HEK293T (cell line): ENCODE measurements around the gene OR10A4.

Experiments used
- CTCF ChIA-PET: fragments of 350-600 bp; formaldehyde crosslinking; extraction: SDS; loops from one replicate; lab custom pipeline; 2021; ENCODE audit warnings: antibody characterized with exemption, inconsistent platforms; lab: Yijun Ruan, JAX
- POLR2A ChIA-PET: fragments of 350-600 bp; formaldehyde crosslinking; extraction: SDS; loops from one replicate; lab custom pipeline; 2020; ENCODE audit warnings: antibody characterized with exemption, inconsistent platforms; lab: Yijun Ruan, JAX
- DNase-seq: peaks from one replicate; pipeline ENCODE4 v3.0.0; 2012; ENCODE audit warnings: mixed read lengths; ENCODE audit errors: extremely low spot score
- ARNT ChIP-seq: fragments of 450-650 bp; IDR thresholded peaks from 2 replicates; pipeline ENCODE4 v1.6.1; 2017; ENCODE audit warnings: mild to moderate bottlenecking
- BHLHE40 ChIP-seq: fragments of 450-650 bp; IDR thresholded peaks from 2 replicates; pipeline ENCODE4 v1.6.1; 2016; ENCODE audit warnings: mild to moderate bottlenecking, moderate library complexity, borderline replicate concordance
- CTBP1 ChIP-seq: fragments of 450-650 bp; IDR thresholded peaks from 2 replicates; pipeline ENCODE4 v1.6.1; 2016; ENCODE audit warnings: borderline replicate concordance
- ELF4 ChIP-seq: fragments of 450-650 bp; IDR thresholded peaks from 2 replicates; pipeline ENCODE4 v1.6.1; 2017; ENCODE audit warnings: antibody characterized with exemption
- FOXA1 ChIP-seq: fragments of 450-650 bp; IDR thresholded peaks from 2 replicates; pipeline ENCODE4 v1.6.1; 2016; ENCODE audit warnings: mild to moderate bottlenecking
- FOXK2 ChIP-seq: fragments of 450-650 bp; IDR thresholded peaks from 2 replicates; pipeline ENCODE4 v1.6.1; 2016; ENCODE audit warnings: mild to moderate bottlenecking
- FOXM1 ChIP-seq: fragments of 450-650 bp; IDR thresholded peaks from 2 replicates; pipeline ENCODE4 v1.6.1; 2017; ENCODE audit warnings: mild to moderate bottlenecking, borderline replicate concordance
- HDGF ChIP-seq: fragments of 450-650 bp; IDR thresholded peaks from 2 replicates; pipeline ENCODE4 v1.6.1; 2017; ENCODE audit warnings: antibody characterized with exemption, borderline replicate concordance
- L3MBTL2 ChIP-seq: fragments of 450-650 bp; conservative IDR thresholded peaks from 2 replicates; pipeline ENCODE4 v1.6.1; 2016; ENCODE audit warnings: mild to moderate bottlenecking
- LEF1 ChIP-seq: fragments of 450-650 bp; IDR thresholded peaks from 2 replicates; pipeline ENCODE4 v1.6.1; 2017; ENCODE audit warnings: mild to moderate bottlenecking, borderline replicate concordance
- NFRKB ChIP-seq: fragments of 450-650 bp; IDR thresholded peaks from 2 replicates; pipeline ENCODE4 v1.6.1; 2016; ENCODE audit warnings: mild to moderate bottlenecking, moderate library complexity
- SP1 ChIP-seq: fragments of 450-650 bp; IDR thresholded peaks from 2 replicates; pipeline ENCODE4 v1.6.1; 2017
- SUZ12 ChIP-seq: fragments of 450-650 bp; IDR thresholded peaks from 2 replicates; pipeline ENCODE4 v1.6.1; 2016; ENCODE audit warnings: mild to moderate bottlenecking
- TARDBP ChIP-seq: fragments of 450-650 bp; IDR thresholded peaks from 2 replicates; pipeline ENCODE4 v1.6.1; 2016
- ZNF384 ChIP-seq: fragments of 450-650 bp; IDR thresholded peaks from 2 replicates; pipeline ENCODE4 v1.6.1; 2016
- TF ChIP-seq, protein P1 (sequence below): fragments of 450-650 bp; IDR thresholded peaks from 2 replicates; pipeline ENCODE4 v1.6.1; 2016

OR10A4 gene

DNA sequence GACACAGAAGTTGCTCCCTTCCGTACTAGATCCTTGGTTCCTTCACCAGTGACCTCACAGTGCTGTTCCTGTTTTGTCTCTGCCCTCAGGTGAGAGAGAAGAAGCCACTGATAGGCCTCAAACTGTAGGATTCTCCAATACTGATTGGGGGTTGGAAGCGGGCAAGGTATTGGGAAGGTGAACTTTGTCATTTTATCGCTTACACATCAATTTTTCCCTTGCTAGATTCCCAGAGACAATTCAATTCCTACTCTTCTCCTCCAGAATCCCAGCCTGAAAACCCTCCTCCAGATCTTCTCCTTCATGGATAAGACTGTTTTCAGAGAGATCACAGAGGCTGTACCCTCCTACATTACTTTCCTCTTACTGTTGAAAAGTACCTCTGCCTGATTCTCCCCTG lies 35.0 kb downstream of the OR10A4 start:
- TF ChIP-seq HDGF = no peak
- TF ChIP-seq BHLHE40 = no peak
- TF ChIP-seq TARDBP = no peak
- no peak for TF ChIP-seq SUZ12
- TF ChIP-seq FOXM1 = no peak
- TF ChIP-seq ARNT = no peak
- CTCF ChIA-PET = interaction anchor here (0.6 kb wide), 1 partner anchor 84 kb away, joined by 4 read pairs; no protein-coding TSS in a partner anchor
- POLR2A ChIA-PET = no interaction called here
- no peak for DNase-seq

DNA sequence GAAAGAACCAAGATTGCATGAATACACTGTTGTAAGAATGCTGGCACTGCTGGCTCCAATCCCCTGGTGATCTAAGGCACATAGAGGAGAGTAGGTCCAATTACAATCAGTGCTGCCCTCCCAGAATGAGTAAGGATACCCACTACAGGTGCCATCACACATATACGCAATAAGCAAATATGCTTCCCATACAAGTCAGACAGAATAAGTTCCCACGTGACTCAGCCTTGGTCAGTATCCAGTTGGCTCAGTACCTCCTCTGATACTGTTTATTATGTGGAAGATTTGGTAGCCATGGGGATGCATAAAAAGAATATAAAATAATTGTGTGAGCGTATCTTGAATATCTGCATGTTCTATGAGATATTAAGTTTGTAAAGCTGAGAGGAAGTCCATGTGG lies 35.5 kb downstream of the OR10A4 start:
- no peak for DNase-seq
- ChIA-PET CTCF (interaction anchor here (0.6 kb wide), 1 partner anchor 85 kb away, joined by 4 read pairs; no protein-coding TSS in a partner anchor), POLR2A (no interaction called here)
- no peak for TF ChIP-seq FOXK2
- TF ChIP-seq L3MBTL2 = no peak
- no peak for TF ChIP-seq SUZ12
- no peak for TF ChIP-seq ARNT
- no peak for TF ChIP-seq FOXM1
- no peak for TF ChIP-seq HDGF
- TF ChIP-seq FOXA1 = no peak
- no peak for TF ChIP-seq SP1
- no peak for TF ChIP-seq ZNF384
- TF ChIP-seq BHLHE40 = no peak
- TF ChIP-seq CTBP1 = no peak
- no peak for TF ChIP-seq LEF1
- no peak for TF ChIP-seq NFRKB
- TF ChIP-seq, protein P1, sequence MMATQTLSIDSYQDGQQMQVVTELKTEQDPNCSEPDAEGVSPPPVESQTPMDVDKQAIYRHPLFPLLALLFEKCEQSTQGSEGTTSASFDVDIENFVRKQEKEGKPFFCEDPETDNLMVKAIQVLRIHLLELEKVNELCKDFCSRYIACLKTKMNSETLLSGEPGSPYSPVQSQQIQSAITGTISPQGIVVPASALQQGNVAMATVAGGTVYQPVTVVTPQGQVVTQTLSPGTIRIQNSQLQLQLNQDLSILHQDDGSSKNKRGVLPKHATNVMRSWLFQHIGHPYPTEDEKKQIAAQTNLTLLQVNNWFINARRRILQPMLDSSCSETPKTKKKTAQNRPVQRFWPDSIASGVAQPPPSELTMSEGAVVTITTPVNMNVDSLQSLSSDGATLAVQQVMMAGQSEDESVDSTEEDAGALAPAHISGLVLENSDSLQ = no peak
- TF ChIP-seq TARDBP = no peak
- no peak for TF ChIP-seq ELF4

DNA sequence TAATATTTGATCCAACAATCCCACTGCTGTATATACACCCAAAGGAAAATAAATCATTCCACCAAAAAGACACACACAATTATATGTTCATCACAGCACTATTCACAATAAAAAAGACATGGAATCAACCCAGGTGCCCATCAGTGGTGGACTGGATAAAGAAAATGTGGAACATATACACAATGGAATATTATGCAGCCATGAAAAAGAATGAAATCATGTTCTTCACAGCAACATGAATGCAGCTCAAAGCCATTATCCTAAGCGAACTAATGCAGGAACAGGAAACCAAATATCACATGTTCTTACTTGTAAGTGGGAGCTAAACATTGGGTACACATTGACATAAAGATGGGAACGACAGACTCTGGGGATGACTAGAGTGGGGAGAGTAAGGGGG lies 43.3 kb downstream of the OR10A4 start:
- ChIA-PET CTCF (no interaction called here), POLR2A (no interaction called here)
- TF ChIP-seq ELF4 (no peak), ARNT (no peak), BHLHE40 (no peak), FOXK2 (no peak), FOXA1 (no peak), HDGF (no peak), L3MBTL2 (no peak), NFRKB (no peak), LEF1 (no peak), SUZ12 (no peak), ZNF384 (no peak), SP1 (no peak)
- TF ChIP-seq, protein P1 = no peak
- no peak for DNase-seq

DNA sequence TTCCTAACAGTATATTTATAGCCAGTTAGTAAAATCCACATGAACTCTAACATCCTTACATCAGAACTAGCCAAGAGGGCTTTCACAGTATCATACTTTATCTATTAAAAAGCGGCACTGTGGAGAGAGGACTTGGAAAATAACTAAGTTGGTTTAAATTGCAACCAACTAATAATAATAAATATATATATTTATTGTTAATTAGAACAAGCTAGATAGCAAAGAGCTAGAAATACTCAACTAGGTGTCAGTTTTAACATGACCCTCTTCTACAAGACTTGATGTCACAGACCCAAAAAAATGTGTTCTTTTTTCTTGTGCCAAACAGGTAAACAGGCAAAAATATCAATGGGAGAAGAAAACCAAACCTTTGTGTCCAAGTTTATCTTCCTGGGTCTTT lies 44.3 kb downstream of the OR10A4 start, which contains the start of gene OR2D3:
TSS of gene OR2D3 (plus strand) at position 301 of the 400 bp plus-strand sequence. CDS start at position 301, 0 bp downstream.
- DNase-seq = no peak
- TF ChIP-seq CTBP1 (no peak), ARNT (no peak), NFRKB (no peak), HDGF (no peak), FOXM1 (no peak), L3MBTL2 (no peak), TARDBP (no peak), LEF1 (no peak), BHLHE40 (no peak)
- ChIA-PET CTCF (no interaction called here), POLR2A (no interaction called here)

DNA sequence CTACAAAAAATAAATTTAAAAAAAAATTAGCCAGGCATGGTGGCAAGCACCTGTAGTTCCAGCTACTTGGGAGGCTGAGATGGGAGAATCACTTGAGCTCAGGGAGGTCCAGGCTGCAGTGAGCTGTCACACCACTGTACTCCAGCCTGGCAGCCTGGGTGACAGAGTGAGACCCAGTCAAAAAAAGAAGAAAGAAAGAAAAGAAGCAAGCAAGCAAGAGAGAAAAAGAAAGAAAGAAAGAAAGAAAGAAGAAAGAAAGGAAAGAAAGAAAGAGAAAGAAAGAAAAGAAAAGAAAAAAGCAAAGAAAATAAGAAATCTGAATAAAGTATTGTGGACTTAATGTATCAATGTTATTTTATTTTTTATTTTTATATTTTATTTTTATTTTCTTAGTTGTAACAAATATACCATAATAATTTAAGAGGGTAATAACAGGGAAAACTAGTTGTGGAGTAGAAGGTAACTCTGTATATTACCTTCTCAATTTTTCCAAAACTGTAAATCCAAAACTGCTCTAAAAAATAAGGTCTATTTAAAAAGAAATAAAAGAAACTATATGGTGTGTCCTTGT lies 48.7 kb downstream of the OR10A4 start:
- ChIA-PET CTCF (no interaction called here), POLR2A (interaction anchor here (1.4 kb wide), 1 partner anchor 91 kb away, joined by 4 read pairs; no protein-coding TSS in a partner anchor)
- no peak for DNase-seq
- TF ChIP-seq ZNF384 = no peak
- TF ChIP-seq SUZ12 = no peak
- TF ChIP-seq LEF1 = no peak

DNA sequence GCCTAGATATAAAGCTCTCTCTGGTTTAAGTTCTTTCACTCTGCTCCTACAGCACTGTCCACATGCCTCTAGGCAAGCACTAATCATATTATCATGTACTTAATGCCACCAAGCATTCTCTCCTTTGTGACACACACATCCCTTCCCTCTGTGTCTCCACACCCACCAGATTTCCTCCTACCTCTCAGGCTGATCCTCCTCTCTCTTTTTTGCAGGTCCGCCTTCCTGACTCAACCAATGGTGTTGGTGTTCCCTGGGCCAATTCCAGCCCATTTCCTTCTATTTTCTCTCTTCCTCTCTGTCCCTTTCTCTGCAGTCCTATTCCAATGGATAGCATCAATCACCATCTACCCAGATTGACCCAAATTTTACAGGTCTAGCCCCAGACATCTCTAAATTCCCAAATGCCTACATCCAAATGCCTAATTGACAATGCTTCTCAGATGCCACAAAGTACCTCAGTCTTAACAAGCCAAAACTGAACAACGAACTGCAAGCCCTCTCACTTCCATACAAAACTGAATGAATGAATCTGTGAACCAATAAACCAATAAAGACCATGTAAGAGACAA lies 49.3 kb downstream of the OR10A4 start:
- CTCF ChIA-PET = no interaction called here
- POLR2A ChIA-PET = interaction anchor here (1.0 to 1.5 kb wide), 8 partner anchors 13 to 95 kb away, joined by 3 to 8 read pairs (median 4); partner anchors contain the start of genes NLRP14 and ZNF214
- TF ChIP-seq ZNF384 = no peak
- DNase-seq = no peak
